GM19438 (cell line): ENCODE data around the gene RAB38.

Experiments used
- ATAC-seq: cut with Tn5 transposase; IDR thresholded peaks from one replicate; pipeline ENCODE4 v1.9.1; 2021; ENCODE audit warnings: low read depth; ENCODE audit not compliant: unreplicated experiment

Gene RAB38

GRCh38 chr11:88171982-88172381, 3.3 kb downstream of the RAB38 start:
- no peak for ATAC-seq

DNA sequence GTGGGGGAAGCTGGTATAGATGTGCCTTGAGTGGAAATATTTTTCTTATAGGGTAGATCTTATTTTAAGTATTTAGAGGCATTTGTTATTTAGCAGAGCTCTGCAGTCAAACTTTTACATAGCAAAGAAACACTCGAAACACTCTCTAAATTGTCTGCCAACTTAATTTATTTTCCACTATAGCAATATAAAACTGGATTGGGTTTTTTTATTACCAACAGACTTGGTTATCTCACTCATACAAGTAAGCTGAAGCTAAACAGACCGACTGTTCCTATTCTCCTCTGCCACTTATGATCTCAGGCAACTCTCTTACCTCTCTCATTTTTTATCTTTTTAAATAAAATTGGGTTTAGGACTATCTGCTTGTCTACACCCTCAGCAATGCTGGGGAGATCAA, 4.6 kb downstream of the RAB38 start:
- no peak for ATAC-seq

DNA sequence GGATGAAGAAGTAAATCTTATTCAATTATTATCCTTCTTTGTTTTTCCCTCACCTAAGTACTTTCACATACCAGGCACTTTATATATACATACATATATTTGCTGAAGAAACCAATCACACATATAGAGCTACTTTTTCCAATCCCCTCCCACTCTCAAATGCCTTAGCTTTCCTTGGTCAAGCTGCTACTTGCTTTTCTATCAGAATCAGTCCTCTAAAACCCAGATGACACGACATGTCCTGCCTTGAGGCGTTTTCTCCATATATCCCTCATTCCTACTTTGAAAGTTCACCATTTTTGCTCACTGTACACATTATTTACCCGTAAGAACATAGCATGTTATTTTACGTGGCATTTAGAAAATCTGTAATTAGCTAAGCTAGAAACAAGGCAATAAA, 5.4 kb downstream of the RAB38 start:
- no peak for ATAC-seq

DNA sequence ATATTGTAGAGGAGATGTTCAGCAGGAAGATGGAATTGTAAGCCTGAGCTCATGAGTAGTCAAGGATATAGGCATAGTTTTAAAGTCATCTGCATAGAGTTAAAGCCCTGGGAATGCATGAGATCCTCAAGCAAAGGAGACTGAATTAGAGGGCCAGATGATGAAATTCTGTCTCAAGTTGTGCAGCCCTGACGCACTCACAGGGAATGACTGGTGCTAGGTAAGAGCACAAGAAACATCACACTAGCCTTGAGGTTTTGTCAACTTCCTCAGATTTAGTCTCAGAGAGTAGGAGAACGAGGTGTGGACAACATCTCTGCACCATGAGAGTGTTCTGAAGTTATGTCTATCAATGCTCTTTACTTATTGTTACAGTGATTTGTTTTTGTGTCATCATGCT, 5.8 kb downstream of the RAB38 start:
- ATAC-seq, result no peak

GRCh38 chr11:88167853-88168252, 7.4 kb downstream of the RAB38 start:
- no peak for ATAC-seq

GRCh38 chr11:88164806-88165585, 10.2 kb downstream of the RAB38 start:
- ATAC-seq, result no peak

GRCh38 chr11:88164320-88164719, 10.9 kb downstream of the RAB38 start:
- ATAC-seq, result no peak

DNA sequence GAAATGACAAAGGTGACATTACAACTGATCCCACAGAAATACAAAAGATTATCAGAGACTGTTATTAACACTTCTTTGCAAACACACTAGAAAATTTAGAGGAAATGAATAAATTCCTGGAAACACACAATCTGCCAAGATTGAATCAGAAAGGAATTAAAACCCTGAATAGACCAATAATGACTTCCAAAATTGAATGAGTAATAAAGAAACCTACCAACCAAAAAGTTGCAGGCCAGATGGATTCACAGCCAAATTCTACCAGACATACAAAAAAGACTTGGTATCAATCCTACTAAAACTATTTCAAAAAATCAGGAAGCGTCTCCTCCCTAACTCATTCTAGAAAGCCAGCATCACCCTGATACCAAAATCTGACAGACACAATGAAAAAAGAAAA, 17.2 kb downstream of the RAB38 start:
- ATAC-seq, result no peak

DNA sequence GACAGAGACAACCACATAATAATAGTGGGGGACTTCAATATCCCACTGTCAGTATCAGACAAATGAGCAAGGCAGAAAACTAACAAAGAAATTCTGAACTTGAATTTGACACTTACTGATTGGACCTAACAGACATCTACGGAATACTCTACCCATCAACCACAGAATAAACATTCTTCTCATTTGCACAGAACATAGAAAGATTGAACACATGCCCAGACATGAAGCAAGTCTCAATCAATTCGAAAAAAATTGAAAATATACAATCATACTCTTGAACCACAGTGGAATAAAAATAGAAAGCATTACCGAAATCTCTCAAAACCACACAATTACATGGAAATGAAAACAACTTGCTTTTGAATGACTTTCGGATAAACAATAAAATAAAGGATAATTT, 17.9 kb downstream of the RAB38 start:
- ATAC-seq, result no peak

DNA sequence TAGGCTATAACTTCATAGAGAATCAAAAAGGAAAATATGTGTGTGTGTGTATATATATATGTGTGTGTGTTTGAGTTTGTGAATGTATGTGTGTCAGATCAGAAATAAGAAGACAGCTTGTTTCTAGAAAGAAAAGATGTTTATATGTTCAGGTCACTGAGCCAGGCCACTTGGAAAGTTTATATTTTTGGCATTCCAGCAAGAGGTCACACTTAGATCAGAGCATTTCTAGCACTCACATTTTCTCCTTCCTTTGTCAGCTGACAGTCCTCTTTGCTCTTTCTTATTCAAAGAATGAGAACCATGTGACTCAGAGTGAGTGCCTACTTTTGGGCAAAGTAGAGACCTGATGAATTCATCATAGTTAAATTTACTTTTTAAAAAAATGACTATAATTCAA, 22.9 kb downstream of the RAB38 start:
- no peak for ATAC-seq

GRCh38 chr11:88151709-88152265, 23.5 kb downstream of the RAB38 start:
- ATAC-seq, result no peak

DNA sequence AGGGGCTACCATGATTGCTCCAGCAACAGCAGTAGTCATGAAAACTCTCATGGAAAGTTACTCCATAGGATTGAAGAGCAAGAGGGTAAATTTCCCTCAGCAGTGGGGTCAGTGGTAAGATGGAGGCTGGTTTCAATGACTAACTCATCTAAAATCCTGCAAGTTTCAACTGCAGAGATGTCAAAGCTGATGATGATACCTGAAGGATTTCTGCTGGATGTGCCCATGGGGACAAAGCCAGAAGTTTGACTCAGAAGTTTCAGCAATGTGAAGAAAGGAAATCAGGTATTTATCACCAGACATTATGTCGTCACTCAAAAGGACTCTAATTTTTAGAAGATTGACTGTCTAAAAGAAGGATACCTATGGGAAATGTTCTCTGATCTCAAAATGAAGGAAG, 29.1 kb downstream of the RAB38 start:
- no peak for ATAC-seq

- ATAC-seq, result no peak
Measured at GRCh38 chr11:88139865-88140264, 35.4 kb downstream of the RAB38 start.

DNA sequence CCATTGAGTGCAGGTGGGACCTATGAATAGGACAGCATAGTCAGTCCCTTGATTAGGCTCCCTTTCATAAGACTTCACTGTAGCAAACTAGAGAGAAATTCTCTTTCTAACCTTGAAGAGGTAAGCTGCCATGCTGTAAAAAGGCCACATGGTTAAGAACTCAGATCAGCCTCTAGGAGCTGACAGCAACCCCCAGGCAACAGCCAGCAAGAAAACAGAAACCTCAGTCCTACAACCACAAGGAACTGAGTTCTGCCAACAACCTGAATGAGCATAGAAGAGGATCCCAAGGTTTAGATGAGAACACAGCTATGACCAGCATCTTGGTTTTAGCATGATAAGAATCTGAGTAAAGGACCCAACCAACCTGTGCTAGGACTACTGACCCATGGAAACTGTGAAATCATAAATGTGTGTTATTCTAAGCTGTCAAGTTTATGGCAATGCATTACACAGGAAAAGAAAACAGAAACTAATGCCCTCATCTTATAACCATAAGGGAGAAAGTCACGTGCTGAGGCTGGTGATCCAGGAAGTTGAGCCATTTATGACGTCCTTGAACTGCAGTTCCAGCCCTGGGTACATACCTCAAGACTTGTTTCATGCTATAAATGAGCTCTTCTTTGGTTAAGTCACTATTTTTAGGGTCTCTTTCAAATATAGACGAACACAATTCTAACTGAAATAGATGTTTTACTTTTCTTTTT, 43.3 kb downstream of the RAB38 start:
- ATAC-seq, result no peak

DNA sequence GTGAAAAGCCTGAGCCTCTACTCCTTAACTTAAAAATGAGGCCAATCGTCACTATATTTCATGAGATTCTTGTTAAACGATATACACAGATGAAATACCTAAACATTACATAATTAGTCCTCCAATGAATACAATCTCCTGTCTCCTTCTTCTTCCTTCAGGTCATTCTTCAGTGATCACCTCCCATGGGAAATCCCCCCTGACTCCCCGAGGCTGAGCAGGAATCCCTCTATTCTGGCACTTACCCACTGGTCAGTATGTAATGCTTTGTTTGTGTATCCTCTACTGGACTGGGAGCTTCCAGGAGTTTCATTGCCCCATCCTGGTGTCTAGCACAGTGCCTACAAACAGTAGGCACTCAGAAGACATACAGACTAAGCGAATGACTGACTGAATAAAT, 52.3 kb downstream of the RAB38 start:
- no peak for ATAC-seq

- no peak for ATAC-seq
Measured at GRCh38 chr11:88119561-88119960, 55.7 kb downstream of the RAB38 start.

DNA sequence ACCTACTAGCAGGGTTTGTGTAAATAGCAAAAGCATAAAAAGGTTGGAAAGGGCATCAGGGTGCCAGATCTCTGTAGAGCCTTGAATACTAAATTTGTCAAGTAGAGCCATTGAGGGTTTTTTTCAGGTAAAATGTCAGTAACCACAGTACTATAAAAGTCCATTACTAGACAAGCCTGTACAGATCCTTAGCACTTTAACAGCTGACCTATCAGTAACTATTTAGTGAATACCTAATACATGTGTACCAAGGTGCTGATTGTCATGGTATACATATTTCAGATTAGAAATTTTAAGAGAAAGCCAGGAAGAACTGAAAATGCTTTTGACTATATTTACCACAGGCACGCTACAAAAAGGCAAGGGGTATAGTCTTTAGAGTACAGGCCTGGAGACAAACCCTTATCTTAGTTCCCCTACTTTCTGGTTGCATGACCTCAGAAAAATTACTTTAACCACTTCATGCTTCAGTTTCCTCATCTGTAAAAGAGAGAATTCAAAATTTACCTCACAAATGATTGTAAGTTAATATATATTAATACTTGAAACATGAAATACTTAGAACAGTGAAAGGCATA, 57.9 kb downstream of the RAB38 start:
- no peak for ATAC-seq

GRCh38 chr11:88115828-88116755, 59.2 kb downstream of the RAB38 start:
- no peak for ATAC-seq

DNA sequence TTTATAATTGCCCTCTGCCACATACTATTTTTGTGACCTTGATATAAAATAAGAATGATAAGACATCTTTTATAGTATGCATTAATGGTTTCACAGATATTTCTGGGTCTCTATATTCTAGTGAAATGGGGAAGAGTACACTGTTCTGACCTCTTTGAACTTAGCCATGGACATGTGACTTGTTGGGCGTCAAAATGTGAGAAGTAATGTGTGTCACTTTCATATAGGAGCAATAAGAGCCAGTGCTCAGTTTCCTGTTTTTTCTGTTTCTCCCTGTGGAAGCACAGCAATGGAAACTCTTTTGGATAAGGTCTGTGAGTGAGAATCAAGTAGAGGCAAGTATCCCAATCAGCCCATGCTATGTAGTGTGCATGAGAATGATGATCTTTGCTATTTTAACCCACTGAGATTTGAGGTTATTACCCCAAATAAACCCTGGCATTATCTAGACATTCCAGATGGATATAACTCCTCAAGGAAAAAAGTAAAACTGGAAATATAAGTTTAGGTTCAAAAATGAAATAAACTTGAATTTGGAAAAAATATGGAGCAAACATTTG, 60.7 kb downstream of the RAB38 start:
- no peak for ATAC-seq

DNA sequence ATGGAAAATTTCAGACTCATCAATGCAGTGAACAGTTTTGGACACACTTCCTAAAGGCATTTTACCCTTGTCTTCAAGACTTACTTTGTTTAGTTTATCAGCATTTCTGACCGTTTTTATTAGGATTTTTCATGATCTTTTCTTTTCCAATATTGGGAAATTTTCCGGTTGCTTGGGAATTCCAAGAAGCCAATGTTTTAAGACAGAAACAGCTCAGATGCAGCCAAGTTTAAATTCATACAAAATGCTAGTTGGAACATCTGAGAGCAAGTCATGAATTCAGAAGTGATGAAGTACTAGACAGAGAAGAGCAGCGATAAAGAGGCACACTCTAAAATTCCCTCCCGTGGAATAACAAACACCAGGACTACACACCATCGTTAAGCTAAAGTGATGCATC, 68.6 kb downstream of the RAB38 start:
- no peak for ATAC-seq
